ENCODE measurements around the gene DOCK3. TPM values are rescaled to one million over a fixed set of nuclear protein-coding genes. Genes with fewer than 3 reads are reported as not detected.
A peak's percentile ranks its signal among the peaks of the same experiment; 100 is the strongest.

The DOCK3 gene, protein sequence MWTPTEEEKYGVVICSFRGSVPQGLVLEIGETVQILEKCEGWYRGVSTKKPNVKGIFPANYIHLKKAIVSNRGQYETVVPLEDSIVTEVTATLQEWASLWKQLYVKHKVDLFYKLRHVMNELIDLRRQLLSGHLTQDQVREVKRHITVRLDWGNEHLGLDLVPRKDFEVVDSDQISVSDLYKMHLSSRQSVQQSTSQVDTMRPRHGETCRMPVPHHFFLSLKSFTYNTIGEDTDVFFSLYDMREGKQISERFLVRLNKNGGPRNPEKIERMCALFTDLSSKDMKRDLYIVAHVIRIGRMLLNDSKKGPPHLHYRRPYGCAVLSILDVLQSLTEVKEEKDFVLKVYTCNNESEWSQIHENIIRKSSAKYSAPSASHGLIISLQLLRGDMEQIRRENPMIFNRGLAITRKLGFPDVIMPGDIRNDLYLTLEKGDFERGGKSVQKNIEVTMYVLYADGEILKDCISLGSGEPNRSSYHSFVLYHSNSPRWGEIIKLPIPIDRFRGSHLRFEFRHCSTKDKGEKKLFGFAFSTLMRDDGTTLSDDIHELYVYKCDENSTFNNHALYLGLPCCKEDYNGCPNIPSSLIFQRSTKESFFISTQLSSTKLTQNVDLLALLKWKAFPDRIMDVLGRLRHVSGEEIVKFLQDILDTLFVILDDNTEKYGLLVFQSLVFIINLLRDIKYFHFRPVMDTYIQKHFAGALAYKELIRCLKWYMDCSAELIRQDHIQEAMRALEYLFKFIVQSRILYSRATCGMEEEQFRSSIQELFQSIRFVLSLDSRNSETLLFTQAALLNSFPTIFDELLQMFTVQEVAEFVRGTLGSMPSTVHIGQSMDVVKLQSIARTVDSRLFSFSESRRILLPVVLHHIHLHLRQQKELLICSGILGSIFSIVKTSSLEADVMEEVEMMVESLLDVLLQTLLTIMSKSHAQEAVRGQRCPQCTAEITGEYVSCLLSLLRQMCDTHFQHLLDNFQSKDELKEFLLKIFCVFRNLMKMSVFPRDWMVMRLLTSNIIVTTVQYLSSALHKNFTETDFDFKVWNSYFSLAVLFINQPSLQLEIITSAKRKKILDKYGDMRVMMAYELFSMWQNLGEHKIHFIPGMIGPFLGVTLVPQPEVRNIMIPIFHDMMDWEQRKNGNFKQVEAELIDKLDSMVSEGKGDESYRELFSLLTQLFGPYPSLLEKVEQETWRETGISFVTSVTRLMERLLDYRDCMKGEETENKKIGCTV (N-terminal part only)
- total RNA-seq, result 1.3 and 1.4 TPM in 2 replicates
- polyA plus RNA-seq (2012), result 2.5 TPM

- DNase-seq (ENCODE audit: low read depth), result peak; percentile 57
Observed at GRCh38 chr3:50674349-50675178, at the start of gene DOCK3. Gene DOCK3 (plus strand): TSS chr3:50674927. CDS start chr3:50675264, 337 bp downstream.

- peak; percentile 43 for DNase-seq (ENCODE audit: low read depth)
Observed at GRCh38 chr3:50625231-50626182, 49.2 kb upstream of the DOCK3 start.

- no peak for DNase-seq (ENCODE audit: low read depth)
Observed at GRCh38 chr3:50626401-50626800, 48.3 kb upstream of the DOCK3 start.

GRCh38 chr3:50627407-50628051 lies 47.2 kb upstream of the DOCK3 start:
- peak; percentile 97 for DNase-seq (ENCODE audit: low read depth)

DNA sequence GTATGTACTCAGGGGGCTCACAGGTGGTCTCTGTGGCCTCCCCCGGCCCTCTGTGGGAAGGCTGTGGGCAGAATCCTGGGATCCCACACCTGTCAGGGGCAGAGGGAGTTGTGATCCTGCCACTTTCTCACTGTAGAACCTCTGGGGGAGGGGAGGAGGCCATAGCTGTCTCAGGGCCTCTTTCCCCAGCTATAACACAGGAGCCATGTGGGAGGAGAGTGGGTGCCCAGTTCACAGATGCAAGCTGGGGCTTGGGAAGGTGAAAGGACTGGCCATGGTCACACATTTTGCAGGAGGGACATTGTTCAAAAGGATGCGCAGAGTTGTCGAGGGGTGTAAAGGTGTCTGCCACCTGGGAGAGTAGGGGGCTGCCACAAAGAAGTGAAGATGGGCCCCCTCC lies 46.1 kb upstream of the DOCK3 start:
- DNase-seq (ENCODE audit: low read depth), result no peak

GRCh38 chr3:50630394-50630793 lies 44.3 kb upstream of the DOCK3 start:
- DNase-seq (ENCODE audit: low read depth), result peak; percentile 50

DNA sequence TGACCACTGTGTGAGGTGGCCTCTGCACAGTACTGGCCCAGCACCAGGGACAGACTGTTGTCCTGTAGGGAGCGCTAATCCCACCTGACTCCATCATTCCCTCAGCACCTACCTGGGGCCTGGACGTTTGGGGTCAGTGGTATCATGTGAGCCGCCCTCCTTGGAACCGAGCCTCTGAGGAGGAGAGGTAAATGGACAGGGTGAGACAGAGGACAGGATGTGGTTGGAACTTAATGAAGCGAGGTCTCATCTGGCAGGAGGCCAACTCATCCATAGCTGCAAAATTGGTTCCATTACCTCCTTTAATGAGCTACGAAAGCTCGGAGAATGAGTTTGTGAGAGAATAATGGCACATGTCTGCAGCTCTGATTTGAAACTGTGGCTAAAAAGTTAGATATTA lies 43.9 kb upstream of the DOCK3 start:
- DNase-seq (ENCODE audit: low read depth), result no peak

DNA sequence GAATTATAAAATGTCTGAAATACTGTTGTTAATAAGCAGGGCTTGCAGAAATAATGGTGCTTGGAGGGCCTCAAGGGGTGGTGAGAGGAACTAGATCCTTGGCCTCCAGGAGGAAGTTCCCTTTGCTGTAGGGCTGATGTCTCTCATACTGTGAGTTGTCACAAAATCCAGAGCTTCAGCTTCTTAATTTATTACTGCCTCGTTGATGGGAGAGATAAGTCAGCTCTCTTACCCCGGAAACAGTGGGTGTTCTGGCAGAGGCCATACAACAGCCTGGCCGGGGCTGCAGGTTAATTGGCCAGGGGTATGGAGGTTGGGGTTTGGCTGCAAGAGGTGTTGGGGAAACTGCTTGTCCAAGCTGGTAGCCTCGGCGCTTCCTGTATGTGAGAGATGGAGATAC lies 42.3 kb upstream of the DOCK3 start:
- no peak for DNase-seq (ENCODE audit: low read depth)

GRCh38 chr3:50633230-50633790 lies 41.4 kb upstream of the DOCK3 start:
- DNase-seq (ENCODE audit: low read depth), result no peak

- no peak for DNase-seq (ENCODE audit: low read depth)
Observed at GRCh38 chr3:50635066-50635465, 39.7 kb upstream of the DOCK3 start.

- DNase-seq (ENCODE audit: low read depth), result no peak
Observed at GRCh38 chr3:50637011-50637410, 37.7 kb upstream of the DOCK3 start.

GRCh38 chr3:50637945-50638344 lies 36.8 kb upstream of the DOCK3 start:
- no peak for DNase-seq (ENCODE audit: low read depth)

- DNase-seq (ENCODE audit: low read depth), result peak; percentile 88
Observed at GRCh38 chr3:50639055-50639494, 35.7 kb upstream of the DOCK3 start.

- DNase-seq (ENCODE audit: low read depth), result no peak
Observed at GRCh38 chr3:50642382-50642781, 32.3 kb upstream of the DOCK3 start.

DNA sequence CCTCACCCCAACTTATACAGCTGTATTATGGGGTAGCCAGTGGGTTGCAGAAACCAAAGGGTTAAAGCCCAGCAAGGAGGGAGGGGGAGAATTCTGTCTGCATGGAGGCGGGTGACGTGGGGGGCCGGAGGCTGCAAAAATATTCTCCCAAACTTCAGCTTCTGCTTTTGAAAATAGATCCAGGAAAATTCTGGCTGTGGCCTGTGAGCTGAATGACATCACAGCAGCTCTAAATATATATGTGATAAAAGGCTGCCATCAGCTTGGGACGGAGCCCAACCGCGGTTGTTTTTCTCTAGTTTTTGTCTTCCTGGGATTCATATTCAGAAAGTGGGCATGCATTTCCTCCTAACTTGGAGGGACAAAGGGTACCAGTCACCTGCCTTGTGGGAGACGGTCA lies 30.2 kb upstream of the DOCK3 start:
- DNase-seq (ENCODE audit: low read depth), result no peak

- DNase-seq (ENCODE audit: low read depth), result no peak
Observed at GRCh38 chr3:50645378-50645777, 29.3 kb upstream of the DOCK3 start.

DNA sequence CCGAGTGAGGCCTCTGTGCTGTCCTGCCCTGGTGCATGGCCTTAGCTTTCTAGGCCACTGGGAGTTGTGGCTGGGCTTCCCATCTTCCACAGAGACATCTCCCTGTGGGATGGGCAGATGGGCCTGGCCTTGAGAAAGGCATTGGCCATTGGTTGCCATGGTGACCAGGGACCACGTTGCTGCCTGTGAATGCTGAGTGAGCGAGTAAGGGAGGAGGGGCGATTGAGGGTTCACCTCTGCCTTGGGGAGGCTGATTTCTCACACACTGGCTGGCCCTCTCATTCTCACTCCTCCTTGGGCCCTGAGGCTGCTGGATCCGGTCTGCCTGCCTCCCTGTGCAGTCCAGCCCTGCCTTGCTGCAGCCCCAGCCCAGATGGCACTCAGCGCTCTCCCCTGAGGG lies 26.4 kb upstream of the DOCK3 start:
- DNase-seq (ENCODE audit: low read depth), result no peak

GRCh38 chr3:50648944-50649343 lies 25.8 kb upstream of the DOCK3 start:
- no peak for DNase-seq (ENCODE audit: low read depth)
